ENCODE data around the gene DUSP22.

The DUSP22 gene

GRCh38 chr6:387293-387741 lies 95.0 kb downstream of the DUSP22 start:
- no peak overlapping the region for H3K27ac ChIP-seq
- no peaks in the 10 kb centered on the region for H3K36me3 ChIP-seq
- peaks cover 47% of the 10 kb centered on the region for H3K4me1 ChIP-seq
- H4K20me1 ChIP-seq, result peaks cover 7% of the 10 kb centered on the region
- no peak overlapping the region for H3K4me3 ChIP-seq
- TF ChIP-seq Cebpa-rat (IDR thresholded peaks at IDR 0.05), result no peak
- no peaks in the 10 kb centered on the region for H3K27me3 ChIP-seq
- no peaks in the 10 kb centered on the region for H3K9me3 ChIP-seq
- H3K9ac ChIP-seq, result no peak overlapping the region
- no peak overlapping the region for H3K4me2 ChIP-seq

DNA sequence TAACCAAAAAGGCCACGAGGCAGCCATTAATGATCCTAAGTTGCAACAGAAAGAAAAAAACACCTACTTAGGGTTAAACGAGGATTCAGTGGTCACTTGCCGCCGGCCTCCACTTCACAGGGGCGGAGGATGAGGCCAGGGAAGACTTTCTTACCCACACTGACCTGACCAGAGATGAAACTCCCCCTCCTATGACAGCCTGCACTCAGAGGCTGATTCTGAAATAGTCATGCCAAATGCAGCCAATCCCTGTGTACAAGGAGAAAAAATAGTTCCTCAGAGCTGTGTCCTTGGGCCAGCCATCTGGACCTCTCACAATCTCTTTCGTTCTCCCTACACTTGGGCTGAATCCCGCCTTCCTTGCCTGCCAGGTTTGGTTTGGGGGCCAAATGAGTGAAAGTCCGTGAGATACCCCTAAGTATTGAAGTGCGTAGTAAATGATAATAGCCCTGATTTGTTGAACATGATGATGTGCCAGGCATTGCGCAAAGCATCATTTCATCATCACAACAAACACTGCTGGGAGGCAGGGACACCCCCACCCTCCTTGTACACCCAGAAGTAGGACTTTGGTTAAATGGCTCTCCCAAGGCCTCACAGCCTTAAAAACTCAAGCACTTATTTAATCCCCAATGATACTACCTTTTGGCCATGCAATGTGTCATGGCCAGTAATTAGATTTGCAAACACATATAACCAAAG lies 96.1 kb downstream of the DUSP22 start:
- Histone ChIP-seq H3K4me3 (no peak overlapping the region), H4K20me1 (peaks cover 18% of the 10 kb centered on the region), H3K9me3 (no peaks in the 10 kb centered on the region), H3K27me3 (no peaks in the 10 kb centered on the region), H3K9ac (no peak overlapping the region), H3K4me1 (peaks cover 47% of the 10 kb centered on the region), H3K4me2 (no peak overlapping the region), H3K27ac (no peak overlapping the region), H3K36me3 (0 out of 2 replicates have a peak, but pooled peaks cover 2% of the 10 kb centered on the region)
- peak; percentile 15; the same call in 1 of the 2 replicates for TF ChIP-seq Cebpa-rat (IDR thresholded peaks at IDR 0.05)

DNA sequence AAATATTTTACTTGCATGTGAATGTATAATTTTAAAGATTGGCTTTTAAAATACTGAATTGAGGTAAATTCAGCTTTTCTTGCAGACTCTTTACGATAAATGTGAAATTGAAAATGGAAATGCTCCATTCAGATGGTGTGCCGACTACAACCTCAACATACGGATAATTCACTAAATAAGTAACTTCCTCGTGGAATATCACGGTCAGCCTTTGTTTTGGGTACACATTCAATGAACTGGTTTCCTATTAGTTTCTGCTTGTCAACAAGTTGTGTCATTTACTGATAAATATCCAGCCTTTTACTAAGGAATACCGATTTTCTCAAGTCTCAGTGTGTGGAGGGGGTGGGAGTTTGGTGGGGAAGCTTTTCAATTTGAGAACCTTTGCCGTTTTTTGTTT lies 96.9 kb downstream of the DUSP22 start:
- Histone ChIP-seq H3K9ac (no peak overlapping the region), H3K27me3 (no peaks in the 10 kb centered on the region), H3K36me3 (0 out of 2 replicates have a peak, but pooled peaks cover 6% of the 10 kb centered on the region), H3K27ac (no peak overlapping the region), H3K9me3 (no peaks in the 10 kb centered on the region), H3K4me3 (no peak overlapping the region), H3K4me1 (peaks cover 45% of the 10 kb centered on the region), H3K4me2 (no peak overlapping the region), H4K20me1 (peaks cover 26% of the 10 kb centered on the region)
- no peak for TF ChIP-seq Cebpa-rat (IDR thresholded peaks at IDR 0.05)

GRCh38 chr6:389622-390021 lies 97.3 kb downstream of the DUSP22 start:
- H3K9ac ChIP-seq, result no peak overlapping the region
- H4K20me1 ChIP-seq, result peaks cover 30% of the 10 kb centered on the region
- H3K36me3 ChIP-seq, result peaks cover 11% of the 10 kb centered on the region
- no peak overlapping the region for H3K27ac ChIP-seq
- peaks cover 45% of the 10 kb centered on the region for H3K4me1 ChIP-seq
- no peaks in the 10 kb centered on the region for H3K9me3 ChIP-seq
- H3K4me2 ChIP-seq, result peak overlapping the region; percentile 92
- TF ChIP-seq Cebpa-rat (IDR thresholded peaks at IDR 0.05), result no peak
- H3K27me3 ChIP-seq, result no peaks in the 10 kb centered on the region
- no peak overlapping the region for H3K4me3 ChIP-seq

GRCh38 chr6:390914-391558 lies 98.7 kb downstream of the DUSP22 start:
- Histone ChIP-seq H3K36me3 (peaks cover 25% of the 10 kb centered on the region), H3K27ac (0 out of 2 replicates have a peak overlapping the region, but pooled peaks have one; percentile 28), H3K4me1 (peaks cover 45% of the 10 kb centered on the region), H3K9me3 (no peaks in the 10 kb centered on the region), H3K27me3 (no peaks in the 10 kb centered on the region), H3K4me3 (peak overlapping the region; percentile 97), H4K20me1 (peaks cover 44% of the 10 kb centered on the region), H3K9ac (peak overlapping the region; percentile 64), H3K4me2 (peak overlapping the region; percentile 92)
- no peak for TF ChIP-seq Cebpa-rat (IDR thresholded peaks at IDR 0.05)

DNA sequence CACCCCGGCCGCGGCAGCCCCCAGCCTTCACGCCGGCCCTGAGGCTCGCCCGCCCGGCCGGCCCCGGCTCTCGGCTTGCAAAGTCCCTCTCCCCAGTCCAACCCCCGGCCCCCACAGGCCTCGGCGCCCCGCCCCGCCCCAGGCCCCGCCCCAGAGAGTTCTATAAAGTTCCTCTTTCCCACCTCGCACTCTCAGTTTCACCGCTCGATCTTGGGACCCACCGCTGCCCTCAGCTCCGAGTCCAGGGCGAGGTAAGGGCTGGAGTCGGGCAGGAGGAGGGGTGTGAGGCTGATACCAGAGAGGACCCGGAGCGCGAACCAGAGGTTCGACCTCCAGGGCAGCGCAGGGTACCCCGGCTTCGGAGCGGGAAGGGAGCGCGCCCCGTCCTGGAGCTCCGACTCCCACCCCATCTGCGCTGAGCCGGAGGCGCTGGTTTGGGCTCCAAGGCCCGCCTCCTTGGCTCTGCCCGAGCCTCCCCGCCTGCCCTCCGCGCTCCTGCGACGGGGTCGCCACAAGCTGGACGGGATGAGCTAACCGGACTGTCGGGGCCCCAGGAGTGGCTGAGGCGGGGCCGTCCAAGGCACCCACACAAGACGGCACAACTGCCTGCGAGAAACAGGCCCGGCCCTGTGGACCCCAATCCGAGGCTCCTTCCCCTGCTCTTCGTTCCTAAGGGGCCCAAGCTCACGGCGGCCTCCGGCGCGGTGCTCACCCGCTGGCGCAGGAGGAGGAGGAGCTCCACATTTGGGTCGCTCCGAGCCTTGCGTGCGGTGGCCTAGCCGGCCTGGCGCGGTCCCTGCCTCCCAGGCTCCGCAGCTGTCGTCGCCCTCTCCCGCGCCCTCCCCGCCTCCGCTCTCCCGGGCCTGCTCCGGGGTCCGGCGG lies 99.5 kb downstream of the DUSP22 start, which contains the start of gene IRF4:
TSS of gene IRF4 (plus strand) at position 194 of the 882 bp plus-strand sequence. CDS start 1,401 bp downstream, outside the sequence.
- no peaks in the 10 kb centered on the region for H3K27me3 ChIP-seq
- H3K4me3 ChIP-seq, result peak within 1 kb of the TSS; percentile 97
- TF ChIP-seq Cebpa-rat (IDR thresholded peaks at IDR 0.05), result no peak
- peak within 1 kb of the TSS; percentile 92 for H3K4me2 ChIP-seq
- H3K4me1 ChIP-seq, result peaks cover 49% of the 10 kb centered on the region
- H4K20me1 ChIP-seq, result peaks cover 51% of the 10 kb centered on the region
- H3K9ac ChIP-seq, result peak within 1 kb of the TSS; percentile 97
- peak within 1 kb of the TSS; percentile 94 for H3K27ac ChIP-seq
- H3K9me3 ChIP-seq, result no peaks in the 10 kb centered on the region
- H3K36me3 ChIP-seq, result peaks cover 32% of the 10 kb centered on the region

DNA sequence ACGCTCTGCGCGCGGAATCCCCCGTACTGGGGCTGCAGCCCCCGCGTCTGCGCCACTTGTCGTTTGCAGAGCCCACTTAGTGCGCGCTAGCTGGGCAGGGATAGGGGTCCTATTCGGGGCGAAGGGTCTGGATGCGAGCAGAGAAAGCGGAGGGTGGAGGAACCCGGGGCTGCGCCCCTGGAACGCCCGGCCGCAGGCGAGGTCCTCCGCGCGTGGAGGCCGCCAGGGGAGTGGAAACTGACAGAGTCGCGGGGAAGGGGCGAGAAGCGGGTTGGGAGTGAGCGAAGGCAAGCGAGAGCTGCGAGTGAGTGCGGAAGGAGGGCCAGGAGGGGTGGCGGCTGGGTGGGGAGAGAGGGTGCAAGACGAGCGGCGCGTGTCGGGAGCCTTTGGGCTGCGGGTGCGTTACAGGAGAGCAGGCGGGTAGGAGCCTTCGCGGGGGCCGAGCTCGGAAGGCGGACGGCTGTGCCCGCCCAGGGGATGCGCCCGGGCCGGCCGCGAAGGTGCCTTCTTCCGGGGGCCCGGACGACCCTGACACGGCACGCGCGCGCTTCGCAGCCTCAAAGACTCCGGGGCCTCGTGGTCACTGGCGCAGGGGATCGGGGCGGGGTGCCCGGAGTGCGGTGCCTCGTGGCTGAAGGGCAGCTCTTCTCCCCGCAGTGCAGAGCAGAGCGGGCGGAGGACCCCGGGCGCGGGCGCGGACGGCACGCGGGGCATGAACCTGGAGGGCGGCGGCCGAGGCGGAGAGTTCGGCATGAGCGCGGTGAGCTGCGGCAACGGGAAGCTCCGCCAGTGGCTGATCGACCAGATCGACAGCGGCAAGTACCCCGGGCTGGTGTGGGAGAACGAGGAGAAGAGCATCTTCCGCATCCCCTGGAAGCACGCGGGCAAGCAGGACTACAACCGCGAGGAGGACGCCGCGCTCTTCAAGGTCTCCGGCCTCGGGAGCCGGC lies 100.4 kb downstream of the DUSP22 start:
- no peak for TF ChIP-seq Cebpa-rat (IDR thresholded peaks at IDR 0.05)
- H4K20me1 ChIP-seq, result peaks cover 61% of the 10 kb centered on the region
- peak overlapping the region; percentile 94 for H3K27ac ChIP-seq
- peaks cover 41% of the 10 kb centered on the region for H3K36me3 ChIP-seq
- H3K27me3 ChIP-seq, result no peaks in the 10 kb centered on the region
- peak overlapping the region; percentile 97 for H3K4me3 ChIP-seq
- H3K9ac ChIP-seq, result peak overlapping the region; percentile 97
- no peaks in the 10 kb centered on the region for H3K9me3 ChIP-seq
- peaks cover 58% of the 10 kb centered on the region for H3K4me1 ChIP-seq
- H3K4me2 ChIP-seq, result peak overlapping the region; percentile 92

GRCh38 chr6:393391-394221 lies 101.3 kb downstream of the DUSP22 start:
- peak overlapping the region; percentile 94 for H3K27ac ChIP-seq
- no peaks in the 10 kb centered on the region for H3K27me3 ChIP-seq
- no peak for TF ChIP-seq Cebpa-rat (IDR thresholded peaks at IDR 0.05)
- H3K4me2 ChIP-seq, result peak overlapping the region; percentile 92
- H3K9ac ChIP-seq, result peak overlapping the region; percentile 97
- H3K4me1 ChIP-seq, result peaks cover 67% of the 10 kb centered on the region
- H3K4me3 ChIP-seq, result peak overlapping the region; percentile 97
- H4K20me1 ChIP-seq, result peaks cover 70% of the 10 kb centered on the region
- peaks cover 50% of the 10 kb centered on the region for H3K36me3 ChIP-seq
- H3K9me3 ChIP-seq, result no peaks in the 10 kb centered on the region

Measured in BLaER1 (cell line).